Liver (tissue), 9 donors: ENCODE results near the gene ELAC1. TPM values are rescaled to one million over a fixed set of nuclear protein-coding genes. Genes with fewer than 3 reads are reported as not detected.

Source experiments
- DNase-seq: peaks from one replicate; pipeline ENCODE4 v3.0.0-alpha.2; 2017; ENCODE audit warnings: low spot score
- H3K27ac ChIP-seq, 2 donors: one replicate each; pipeline ENCODE4 v1.7.0; 2013; ENCODE audit warnings: inconsistent platforms in 2 of 2, low read length in 2 of 2, control low read depth in 1 of 2, low read depth in 1 of 2, mild to moderate bottlenecking in 1 of 2
- H3K27me3 ChIP-seq, 4 donors: one replicate each; pipeline versions ENCODE4 v1.6.1 to v1.7.0; 2013; ENCODE audit warnings: low read length in 3 of 4, inconsistent platforms in 1 of 4, mild to moderate bottlenecking in 1 of 4, moderate library complexity in 1 of 4; ENCODE audit not compliant: control insufficient read depth in 4 of 4, insufficient read depth in 4 of 4
- H3K36me3 ChIP-seq, 4 donors: one replicate each; pipeline versions ENCODE4 v1.6.1 to v1.7.0; 2013; ENCODE audit warnings: low read length in 3 of 4, mild to moderate bottlenecking in 3 of 4, low read depth in 1 of 4, moderate library complexity in 1 of 4; ENCODE audit not compliant: control insufficient read depth in 4 of 4, insufficient read depth in 3 of 4
- H3K4me1 ChIP-seq, 4 donors: one replicate each; pipeline versions ENCODE4 v1.6.1 to v1.7.0; 2013; ENCODE audit warnings: low read length in 3 of 4, mild to moderate bottlenecking in 3 of 4, moderate library complexity in 1 of 4; ENCODE audit not compliant: control insufficient read depth in 4 of 4, insufficient read depth in 4 of 4
- H3K4me3 ChIP-seq, 3 donors: one replicate each; pipeline versions ENCODE4 v1.6.1 to v1.7.0; 2013; ENCODE audit warnings: low read length in 3 of 3, control low read depth in 1 of 3, low read depth in 1 of 3, mild to moderate bottlenecking in 1 of 3
- H3K9ac ChIP-seq, 2 donors: one replicate each; pipeline ENCODE4 v1.7.0; 2013; ENCODE audit warnings: low read length in 2 of 2, mild to moderate bottlenecking in 2 of 2, moderate library complexity in 2 of 2, control low read depth in 1 of 2, low read depth in 1 of 2
- H3K9me3 ChIP-seq, 4 donors: one replicate each; pipeline versions ENCODE4 v1.6.1 to v1.7.0; 2013; ENCODE audit warnings: low read length in 3 of 4; ENCODE audit not compliant: control insufficient read depth in 4 of 4
- ATF3 ChIP-seq: IDR thresholded peaks from 2 replicates; pipeline ENCODE4 v1.6.1; 2016; ENCODE audit warnings: antibody characterized with exemption
- CTCF ChIP-seq: fragments of 150-350 bp; IDR thresholded peaks from 2 replicates; pipeline ENCODE4 v1.5.1; 2017; ENCODE audit warnings: improper control_type of control experiment, low read depth, low read length; ENCODE audit not compliant: missing input control
- EGR1 ChIP-seq, 2 donors: IDR thresholded peaks; 2 replicates each; pipeline ENCODE4 v1.6.1; 2016 to 2018; ENCODE audit warnings: antibody characterized with exemption in 2 of 2, low read depth in 2 of 2
- FOXA1 ChIP-seq: IDR thresholded peaks from 2 replicates; pipeline ENCODE4 v1.6.1; 2016; ENCODE audit warnings: antibody characterized with exemption
- FOXA2 ChIP-seq: IDR thresholded peaks from 2 replicates; pipeline ENCODE4 v1.6.1; 2016; ENCODE audit warnings: antibody characterized with exemption
- HNF4A ChIP-seq, 2 donors: conservative IDR thresholded peaks; 2 replicates each; pipeline ENCODE4 v1.6.1; 2016; ENCODE audit warnings: antibody characterized with exemption in 2 of 2, mild to moderate bottlenecking in 2 of 2
- JUND ChIP-seq, 2 donors: IDR thresholded peaks; 2 replicates each; pipeline ENCODE4 v1.6.1; 2016; ENCODE audit warnings: antibody characterized with exemption in 2 of 2
- NR2F2 ChIP-seq: IDR thresholded peaks from 2 replicates; pipeline ENCODE4 v1.6.1; 2016; ENCODE audit warnings: antibody characterized with exemption
- RAD21 ChIP-seq, 2 donors: IDR thresholded peaks; 2 replicates each; pipeline ENCODE4 v1.6.1; 2016; ENCODE audit warnings: antibody characterized with exemption in 2 of 2, mild to moderate bottlenecking in 2 of 2
- RXRA ChIP-seq, 2 donors: IDR thresholded peaks; 2 replicates each; pipeline ENCODE4 v1.6.1; 2017 to 2018; ENCODE audit warnings: antibody characterized with exemption in 2 of 2, mild to moderate bottlenecking in 1 of 2
- SP1 ChIP-seq: IDR thresholded peaks from 2 replicates; pipeline ENCODE4 v1.6.1; 2018; ENCODE audit warnings: antibody characterized with exemption, mild to moderate bottlenecking
- TAF1 ChIP-seq: conservative IDR thresholded peaks from 2 replicates; pipeline ENCODE4 v1.6.1; 2016; ENCODE audit warnings: antibody characterized with exemption, mild to moderate bottlenecking
- YY1 ChIP-seq: IDR thresholded peaks from 2 replicates; pipeline ENCODE4 v1.6.1; 2016; ENCODE audit warnings: antibody characterized with exemption, mild to moderate bottlenecking
- ZBTB33 ChIP-seq: IDR thresholded peaks from 2 replicates; pipeline ENCODE4 v1.6.1; 2016; ENCODE audit warnings: antibody characterized with exemption
- WGBS: extraction: QIAGEN DNeasy Blood & Tissue Kit; methylation state at CpG from one replicate; pipeline ENCODE4 v1.1.7; 2013; 5-methylcytosine and 5-hydroxymethylcytosine counted together
- polyA plus RNA-seq, 2 donors: library from polyadenylated mRNA; stranded (reverse) in 1 of 2; unstranded in 1 of 2; fragments of 200-250 nt in 1 of 2; fragments of >200 nt in 1 of 2; fragmentation: Nextera tagmentation in 1 of 2; extraction: Ambion mirVana in 1 of 2; gene quantifications; one replicate each; pipeline versions ENCODE4 v1.2.1 to v1.2.3, GENCODE V29; 2013 to 2015
- total RNA-seq, 2 donors: library from RNA; depleted of rRNA; stranded (reverse); fragments of >200 nt; gene quantifications; one replicate each; pipeline ENCODE4 v1.2.3, GENCODE V29; 2014
- TF ChIP-seq, protein P1 (sequence below): IDR thresholded peaks from 2 replicates; pipeline ENCODE4 v1.6.1; 2016; ENCODE audit warnings: antibody characterized with exemption
- TF ChIP-seq, protein P2 (sequence below): IDR thresholded peaks from 2 replicates; pipeline ENCODE4 v1.6.1; 2016; ENCODE audit warnings: antibody characterized with exemption, mild to moderate bottlenecking
- donor health status: healthy.
- donor health status: healthy.
- donor health status: healthy.
- donor health status: healthy.
- donor health status: healthy.

The ELAC1 gene
- total and polyA plus RNA-seq, 4 donors = 4.9 to 10.2 (median 7.0) TPM

DNA sequence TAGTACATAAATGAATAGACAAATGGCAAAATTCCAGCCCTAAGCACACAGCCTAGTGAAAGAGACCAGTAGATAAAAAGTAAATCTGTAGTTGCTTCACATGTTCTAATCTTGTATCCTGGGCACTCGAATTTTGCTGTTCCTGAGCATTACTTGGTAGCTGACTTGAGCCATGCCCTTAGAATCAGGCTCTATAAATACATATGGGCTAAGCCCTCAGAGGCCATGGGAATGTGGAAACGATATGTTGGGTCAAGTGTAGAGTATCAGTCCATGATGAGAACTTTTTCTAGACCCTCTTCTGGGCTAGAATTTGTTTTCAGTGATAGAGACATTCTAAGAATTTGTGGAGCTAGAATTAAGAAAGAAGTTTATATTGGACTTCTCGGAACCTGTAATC, 21.9 kb downstream of the ELAC1 start:
- no peaks in the 10 kb centered on the region for H3K4me1 ChIP-seq
- no peak overlapping the region for H3K27ac ChIP-seq
- DNase-seq = no peak
- H3K4me3 ChIP-seq = no peak overlapping the region
- 95% methylated on average over 3 of the region's 3 CpGs for WGBS
- no peak overlapping the region for H3K9ac ChIP-seq
- no peaks in the 10 kb centered on the region for H3K27me3 ChIP-seq
- H3K9me3 ChIP-seq = no peaks in the 10 kb centered on the region
- peaks cover under 1 to 21% (median 6%) of the 10 kb centered on the region in 4 donors for H3K36me3 ChIP-seq
- TF ChIP-seq EGR1 (IDR thresholded peaks at IDR 0.05; ENCODE audit: low read depth in 2 of 2) (no peak), NR2F2 (no peak), RXRA (IDR thresholded peaks at IDR 0.05) (no peak), ATF3 (no peak), TAF1 (no peak), SP1 (no peak), YY1 (no peak), CTCF (no peak), FOXA2 (no peak), JUND (IDR thresholded peaks at IDR 0.05) (no peak), HNF4A (conservative IDR thresholded peaks at IDR 0.05) (no peak), FOXA1 (no peak), RAD21 (IDR thresholded peaks at IDR 0.05) (no peak)
- TF ChIP-seq, protein P1, sequence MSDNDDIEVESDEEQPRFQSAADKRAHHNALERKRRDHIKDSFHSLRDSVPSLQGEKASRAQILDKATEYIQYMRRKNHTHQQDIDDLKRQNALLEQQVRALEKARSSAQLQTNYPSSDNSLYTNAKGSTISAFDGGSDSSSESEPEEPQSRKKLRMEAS = no peak
- TF ChIP-seq, protein P2, sequence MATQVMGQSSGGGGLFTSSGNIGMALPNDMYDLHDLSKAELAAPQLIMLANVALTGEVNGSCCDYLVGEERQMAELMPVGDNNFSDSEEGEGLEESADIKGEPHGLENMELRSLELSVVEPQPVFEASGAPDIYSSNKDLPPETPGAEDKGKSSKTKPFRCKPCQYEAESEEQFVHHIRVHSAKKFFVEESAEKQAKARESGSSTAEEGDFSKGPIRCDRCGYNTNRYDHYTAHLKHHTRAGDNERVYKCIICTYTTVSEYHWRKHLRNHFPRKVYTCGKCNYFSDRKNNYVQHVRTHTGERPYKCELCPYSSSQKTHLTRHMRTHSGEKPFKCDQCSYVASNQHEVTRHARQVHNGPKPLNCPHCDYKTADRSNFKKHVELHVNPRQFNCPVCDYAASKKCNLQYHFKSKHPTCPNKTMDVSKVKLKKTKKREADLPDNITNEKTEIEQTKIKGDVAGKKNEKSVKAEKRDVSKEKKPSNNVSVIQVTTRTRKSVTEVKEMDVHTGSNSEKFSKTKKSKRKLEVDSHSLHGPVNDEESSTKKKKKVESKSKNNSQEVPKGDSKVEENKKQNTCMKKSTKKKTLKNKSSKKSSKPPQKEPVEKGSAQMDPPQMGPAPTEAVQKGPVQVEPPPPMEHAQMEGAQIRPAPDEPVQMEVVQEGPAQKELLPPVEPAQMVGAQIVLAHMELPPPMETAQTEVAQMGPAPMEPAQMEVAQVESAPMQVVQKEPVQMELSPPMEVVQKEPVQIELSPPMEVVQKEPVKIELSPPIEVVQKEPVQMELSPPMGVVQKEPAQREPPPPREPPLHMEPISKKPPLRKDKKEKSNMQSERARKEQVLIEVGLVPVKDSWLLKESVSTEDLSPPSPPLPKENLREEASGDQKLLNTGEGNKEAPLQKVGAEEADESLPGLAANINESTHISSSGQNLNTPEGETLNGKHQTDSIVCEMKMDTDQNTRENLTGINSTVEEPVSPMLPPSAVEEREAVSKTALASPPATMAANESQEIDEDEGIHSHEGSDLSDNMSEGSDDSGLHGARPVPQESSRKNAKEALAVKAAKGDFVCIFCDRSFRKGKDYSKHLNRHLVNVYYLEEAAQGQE = no peak

DNA sequence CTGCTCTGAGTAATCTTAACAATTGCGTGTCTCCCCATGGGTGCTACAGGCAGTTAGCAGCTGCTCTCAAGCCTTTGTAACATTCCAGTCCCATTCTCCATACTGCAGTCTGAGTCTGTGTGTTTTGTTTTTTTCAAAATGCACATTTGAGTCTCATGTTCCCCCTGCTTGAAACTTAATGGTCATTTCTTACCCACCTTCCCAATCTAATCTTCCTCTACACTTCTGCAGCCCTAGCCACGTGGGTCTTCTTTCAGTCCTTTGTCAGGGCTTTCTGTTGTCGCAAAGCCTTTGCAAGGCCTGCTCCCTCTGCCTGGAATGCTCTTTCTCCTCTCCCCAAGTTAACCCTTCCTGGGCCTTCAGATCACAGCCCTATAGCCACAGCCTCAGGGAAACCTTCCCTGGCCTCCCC, 24.5 kb downstream of the ELAC1 start:
- H3K27ac ChIP-seq = no peak overlapping the region
- no peak for DNase-seq

More for the DNA sequence above, 24.5 kb downstream of the ELAC1 start:
- WGBS = 96% methylated on average over 3 of the region's 3 CpGs
- no peaks in the 10 kb centered on the region for H3K27me3 ChIP-seq
- H3K4me1 ChIP-seq = no peaks in the 10 kb centered on the region
- H3K9ac ChIP-seq = no peak overlapping the region
- TF ChIP-seq CTCF = no peak
- no peak for TF ChIP-seq FOXA2
- TF ChIP-seq ZBTB33 = no peak
- TF ChIP-seq NR2F2 = no peak
- no peak for TF ChIP-seq RXRA (IDR thresholded peaks at IDR 0.05)
- TF ChIP-seq SP1 = no peak
- TF ChIP-seq, protein P1 = no peak
- TF ChIP-seq FOXA1 = no peak
- TF ChIP-seq JUND (IDR thresholded peaks at IDR 0.05) = no peak
- no peak for TF ChIP-seq HNF4A (conservative IDR thresholded peaks at IDR 0.05)
- TF ChIP-seq EGR1 (IDR thresholded peaks at IDR 0.05; ENCODE audit: low read depth in 2 of 2) = no peak
- TF ChIP-seq, protein P2 = no peak
- H3K36me3 ChIP-seq = peaks cover 0 to 8% (median under 1%) of the 10 kb centered on the region in 4 donors
- no peak overlapping the region for H3K4me3 ChIP-seq
- no peaks in the 10 kb centered on the region for H3K9me3 ChIP-seq
